Stimulated activated CD4-positive, alpha-beta T cell treated with anti-CD3 and anti-CD28 coated beads, Interleukin-15, amount 100 ng/mL, for 1 hour (primary cell): ENCODE results near the gene HIVEP2.

Experiments
- DNase-seq, 2 donors: peaks; one replicate each; pipeline ENCODE4 v3.0.0-alpha.2; 2020; ENCODE audit warnings: low read depth in 1 of 2, low spot score in 1 of 2

HIVEP2 gene

GRCh38 chr6:142796571-142796970 is 148.4 kb downstream of the HIVEP2 start:
- DNase-seq: no peak

- DNase-seq: no peak
These were observed 149.0 kb downstream of the HIVEP2 start for GRCh38 chr6:142796024-142796423.

GRCh38 chr6:142794424-142794823 is 150.6 kb downstream of the HIVEP2 start:
- no peak for DNase-seq

- DNase-seq: no peak
These were observed 154.7 kb downstream of the HIVEP2 start for GRCh38 chr6:142790257-142790656.

GRCh38 chr6:142787422-142787821 is 157.6 kb downstream of the HIVEP2 start:
- DNase-seq: no peak

GRCh38 chr6:142786476-142786875 is 158.5 kb downstream of the HIVEP2 start:
- no peak for DNase-seq

GRCh38 chr6:142784344-142784743 is 160.6 kb downstream of the HIVEP2 start:
- no peak for DNase-seq

GRCh38 chr6:142783499-142783898 is 161.5 kb downstream of the HIVEP2 start:
- DNase-seq: no peak

GRCh38 chr6:142781129-142781528 is 163.8 kb downstream of the HIVEP2 start:
- no peak for DNase-seq

GRCh38 chr6:142773859-142774648 is 170.9 kb downstream of the HIVEP2 start:
- DNase-seq: no peak

- DNase-seq: no peak
These were observed 171.7 kb downstream of the HIVEP2 start for GRCh38 chr6:142773324-142773723.

GRCh38 chr6:142771162-142771561 is 173.8 kb downstream of the HIVEP2 start:
- no peak for DNase-seq

GRCh38 chr6:142765306-142765705 is 179.7 kb downstream of the HIVEP2 start:
- no peak for DNase-seq

- DNase-seq: no peak
These were observed 180.7 kb downstream of the HIVEP2 start for GRCh38 chr6:142764311-142764710.

GRCh38 chr6:142763205-142763604 is 181.8 kb downstream of the HIVEP2 start:
- DNase-seq: no peak

- DNase-seq: no peak
These were observed 183.2 kb downstream of the HIVEP2 start for GRCh38 chr6:142761756-142762155.

- DNase-seq: no peak
These were observed 184.8 kb downstream of the HIVEP2 start for GRCh38 chr6:142760152-142760551.

GRCh38 chr6:142758629-142759025 is 186.3 kb downstream of the HIVEP2 start:
- no peak for DNase-seq

GRCh38 chr6:142757852-142758628 is 186.9 kb downstream of the HIVEP2 start:
- DNase-seq: no peak

- DNase-seq: no peak
These were observed 188.8 kb downstream of the HIVEP2 start for GRCh38 chr6:142756215-142756630.

- DNase-seq: no peak
These were observed 191.8 kb downstream of the HIVEP2 start for GRCh38 chr6:142753196-142753595.

- DNase-seq: no peak
These were observed 192.6 kb downstream of the HIVEP2 start for GRCh38 chr6:142752348-142752747.
